ENCODE results near the gene TTLL11. TPM values are rescaled to one million over a fixed set of nuclear protein-coding genes. Genes with fewer than 3 reads are reported as not detected.

Gene TTLL11
- total and polyA plus RNA-seq, 4 donors: 3.6 to 7.8 (median 5.9) TPM

GRCh38 chr9:121850366-121850765, 242.7 kb downstream of the TTLL11 start:
- 95 to 97% methylated on average over 2 of the region's 2 CpGs for WGBS, 2 donors
- peaks cover 0 to 31% (median 10%) of the 10 kb centered on the region in 5 donors for H3K4me1 ChIP-seq (ENCODE audit: control insufficient read depth in 5 of 5, insufficient read depth in 5 of 5, low read length in 5 of 5)
- H3K36me3 ChIP-seq (ENCODE audit: control insufficient read depth in 4 of 4, insufficient read depth in 4 of 4, low read length in 4 of 4): peaks cover 0 to 1% (median 0%) of the 10 kb centered on the region in 4 donors
- DNase-seq: no peak
- no peak overlapping the region for H3K27ac ChIP-seq (ENCODE audit: low read depth in 1 of 2, low read length in 1 of 2)
- H3K9me3 ChIP-seq (ENCODE audit: control insufficient read depth in 4 of 4, insufficient read depth in 3 of 4, low read length in 3 of 4): peaks cover 0 to 3% (median 1%) of the 10 kb centered on the region in 4 donors
- H3K4me3 ChIP-seq: no peak overlapping the region
- no peaks in the 10 kb centered on the region for H3K27me3 ChIP-seq (ENCODE audit: control insufficient read depth in 3 of 3, insufficient read depth in 3 of 3, low read length in 2 of 3)
- TF ChIP-seq CTCF (IDR thresholded peaks at IDR 0.05; ENCODE audit: control extremely low read depth, extremely low read depth): no peak
- no peak for ATAC-seq (ENCODE audit: insufficient read depth, low FRiP score)
- H3K9ac ChIP-seq (ENCODE audit: insufficient read depth in 1 of 2, low read length in 2 of 2): no peak overlapping the region

- H3K36me3 ChIP-seq (ENCODE audit: control insufficient read depth in 4 of 4, insufficient read depth in 4 of 4, low read length in 4 of 4): peaks cover 0 to 1% (median 0%) of the 10 kb centered on the region in 4 donors
Measured at GRCh38 chr9:121849554-121849953, 243.6 kb downstream of the TTLL11 start.

GRCh38 chr9:121844562-121844961, 248.5 kb downstream of the TTLL11 start:
- 50 to 97% methylated on average over 2 of the region's 2 CpGs for WGBS, 2 donors
- Histone ChIP-seq H3K27ac (ENCODE audit: low read depth in 1 of 2, low read length in 1 of 2) (no peak overlapping the region), H3K36me3 (ENCODE audit: control insufficient read depth in 4 of 4, insufficient read depth in 4 of 4, low read length in 4 of 4) (no peaks in the 10 kb centered on the region), H3K9ac (ENCODE audit: insufficient read depth in 1 of 2, low read length in 2 of 2) (no peak overlapping the region), H3K27me3 (ENCODE audit: control insufficient read depth in 3 of 3, insufficient read depth in 3 of 3, low read length in 2 of 3) (no peaks in the 10 kb centered on the region), H3K4me3 (no peak overlapping the region), H3K4me1 (ENCODE audit: control insufficient read depth in 5 of 5, insufficient read depth in 5 of 5, low read length in 5 of 5) (no peaks in the 10 kb centered on the region), H3K9me3 (ENCODE audit: control insufficient read depth in 4 of 4, insufficient read depth in 3 of 4, low read length in 3 of 4) (peaks cover 0 to 6% (median 2%) of the 10 kb centered on the region in 4 donors)
- no peak for DNase-seq
- ATAC-seq (ENCODE audit: insufficient read depth, low FRiP score): no peak
- no peak for TF ChIP-seq CTCF (IDR thresholded peaks at IDR 0.05; ENCODE audit: control extremely low read depth, extremely low read depth)

More at GRCh38 chr9:121849554-121849953, 243.6 kb downstream of the TTLL11 start:
- no peak for TF ChIP-seq CTCF (IDR thresholded peaks at IDR 0.05; ENCODE audit: control extremely low read depth, extremely low read depth)
- no peak overlapping the region for H3K4me3 ChIP-seq
- peaks cover 0 to 31% (median 10%) of the 10 kb centered on the region in 5 donors for H3K4me1 ChIP-seq (ENCODE audit: control insufficient read depth in 5 of 5, insufficient read depth in 5 of 5, low read length in 5 of 5)
- no peak for ATAC-seq (ENCODE audit: insufficient read depth, low FRiP score)
- H3K9ac ChIP-seq (ENCODE audit: insufficient read depth in 1 of 2, low read length in 2 of 2): no peak overlapping the region
- no peak for DNase-seq
- 70 to 96% methylated on average over 4 of the region's 4 CpGs for WGBS, 2 donors
- no peak overlapping the region for H3K27ac ChIP-seq (ENCODE audit: low read depth in 1 of 2, low read length in 1 of 2)
- peaks cover 0 to 3% (median 2%) of the 10 kb centered on the region in 4 donors for H3K9me3 ChIP-seq (ENCODE audit: control insufficient read depth in 4 of 4, insufficient read depth in 3 of 4, low read length in 3 of 4)
- H3K27me3 ChIP-seq (ENCODE audit: control insufficient read depth in 3 of 3, insufficient read depth in 3 of 3, low read length in 2 of 3): no peaks in the 10 kb centered on the region

GRCh38 chr9:121844098-121844497, 249.0 kb downstream of the TTLL11 start:
- no peaks in the 10 kb centered on the region for H3K4me1 ChIP-seq (ENCODE audit: control insufficient read depth in 5 of 5, insufficient read depth in 5 of 5, low read length in 5 of 5)
- 38 to 63% methylated on average over 2 of the region's 2 CpGs for WGBS, 2 donors
- no peak overlapping the region for H3K9ac ChIP-seq (ENCODE audit: insufficient read depth in 1 of 2, low read length in 2 of 2)
- no peaks in the 10 kb centered on the region for H3K27me3 ChIP-seq (ENCODE audit: control insufficient read depth in 3 of 3, insufficient read depth in 3 of 3, low read length in 2 of 3)
- H3K27ac ChIP-seq (ENCODE audit: low read depth in 1 of 2, low read length in 1 of 2): no peak overlapping the region
- no peak for TF ChIP-seq CTCF (IDR thresholded peaks at IDR 0.05; ENCODE audit: control extremely low read depth, extremely low read depth)
- H3K9me3 ChIP-seq (ENCODE audit: control insufficient read depth in 4 of 4, insufficient read depth in 3 of 4, low read length in 3 of 4): peaks cover 0 to 5% (median 2%) of the 10 kb centered on the region in 4 donors
- ATAC-seq (ENCODE audit: insufficient read depth, low FRiP score): no peak
- DNase-seq: no peak
- no peak overlapping the region for H3K4me3 ChIP-seq
- no peaks in the 10 kb centered on the region for H3K36me3 ChIP-seq (ENCODE audit: control insufficient read depth in 4 of 4, insufficient read depth in 4 of 4, low read length in 4 of 4)
